Liver (tissue), 3 donors: Measurements from ENCODE around the gene C2CD2.

ENCODE experiments used
- ATF3 ChIP-seq: IDR thresholded peaks from 2 replicates; pipeline ENCODE4 v1.6.1; 2016; ENCODE audit warnings: antibody characterized with exemption
- JUND ChIP-seq, 2 donors: IDR thresholded peaks; 2 replicates each; pipeline ENCODE4 v1.6.1; 2016; ENCODE audit warnings: antibody characterized with exemption in 2 of 2
- MAX ChIP-seq: IDR thresholded peaks from 2 replicates; pipeline ENCODE4 v1.6.1; 2016; ENCODE audit warnings: antibody characterized with exemption
- RAD21 ChIP-seq, 2 donors: IDR thresholded peaks; 2 replicates each; pipeline ENCODE4 v1.6.1; 2016; ENCODE audit warnings: antibody characterized with exemption in 2 of 2, mild to moderate bottlenecking in 2 of 2
- SP1 ChIP-seq: IDR thresholded peaks from 2 replicates; pipeline ENCODE4 v1.6.1; 2018; ENCODE audit warnings: antibody characterized with exemption, mild to moderate bottlenecking
- YY1 ChIP-seq: IDR thresholded peaks from 2 replicates; pipeline ENCODE4 v1.6.1; 2016; ENCODE audit warnings: antibody characterized with exemption, mild to moderate bottlenecking
- ZBTB33 ChIP-seq: IDR thresholded peaks from 2 replicates; pipeline ENCODE4 v1.6.1; 2016; ENCODE audit warnings: antibody characterized with exemption
- TF ChIP-seq, protein P1 (sequence below): fragments of 150-350 bp; IDR thresholded peaks from 2 replicates; pipeline ENCODE4 v1.5.1; 2017; ENCODE audit warnings: improper control_type of control experiment, low read depth, low read length; ENCODE audit not compliant: missing input control
- donor health status: healthy.
- donor health status: healthy.

DNA sequence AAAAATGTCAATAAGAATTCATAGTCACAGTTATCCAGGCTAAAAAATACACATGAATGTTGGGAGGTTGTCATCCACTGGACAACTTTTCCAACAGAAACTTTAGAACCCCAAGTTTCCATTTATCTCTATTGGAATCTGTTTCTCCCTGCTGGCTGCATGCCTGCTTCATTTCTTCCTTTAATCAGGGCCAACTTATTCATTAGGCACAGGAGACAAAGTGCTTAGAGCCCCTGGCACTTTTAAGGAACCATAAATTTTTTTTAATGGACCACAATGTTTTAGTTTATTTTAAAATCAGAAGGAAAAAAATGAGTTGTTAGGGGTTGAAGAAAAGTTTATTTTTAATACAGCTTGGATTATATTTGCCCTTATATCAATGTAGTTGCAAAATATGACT, 26.7 kb upstream of the C2CD2 start:
- TF ChIP-seq RAD21 (IDR thresholded peaks at IDR 0.05) = no peak
- TF ChIP-seq, protein P1, sequence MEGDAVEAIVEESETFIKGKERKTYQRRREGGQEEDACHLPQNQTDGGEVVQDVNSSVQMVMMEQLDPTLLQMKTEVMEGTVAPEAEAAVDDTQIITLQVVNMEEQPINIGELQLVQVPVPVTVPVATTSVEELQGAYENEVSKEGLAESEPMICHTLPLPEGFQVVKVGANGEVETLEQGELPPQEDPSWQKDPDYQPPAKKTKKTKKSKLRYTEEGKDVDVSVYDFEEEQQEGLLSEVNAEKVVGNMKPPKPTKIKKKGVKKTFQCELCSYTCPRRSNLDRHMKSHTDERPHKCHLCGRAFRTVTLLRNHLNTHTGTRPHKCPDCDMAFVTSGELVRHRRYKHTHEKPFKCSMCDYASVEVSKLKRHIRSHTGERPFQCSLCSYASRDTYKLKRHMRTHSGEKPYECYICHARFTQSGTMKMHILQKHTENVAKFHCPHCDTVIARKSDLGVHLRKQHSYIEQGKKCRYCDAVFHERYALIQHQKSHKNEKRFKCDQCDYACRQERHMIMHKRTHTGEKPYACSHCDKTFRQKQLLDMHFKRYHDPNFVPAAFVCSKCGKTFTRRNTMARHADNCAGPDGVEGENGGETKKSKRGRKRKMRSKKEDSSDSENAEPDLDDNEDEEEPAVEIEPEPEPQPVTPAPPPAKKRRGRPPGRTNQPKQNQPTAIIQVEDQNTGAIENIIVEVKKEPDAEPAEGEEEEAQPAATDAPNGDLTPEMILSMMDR = no peak
- TF ChIP-seq ATF3 = no peak
- no peak for TF ChIP-seq YY1
- no peak for TF ChIP-seq JUND (IDR thresholded peaks at IDR 0.05)
- TF ChIP-seq SP1 = no peak
- no peak for TF ChIP-seq MAX
- TF ChIP-seq ZBTB33 = no peak
